Esophagus (tissue), 2 donors: ENCODE data around the gene PBLD. TPM values are rescaled to one million over a fixed set of nuclear protein-coding genes. Genes with fewer than 3 reads are reported as not detected.
"Not testable (repeated sequence)": the region's sequence is repeated elsewhere in the genome, so short reads cannot be mapped to it uniquely, and the experiment has no call there.

Experiments used
- H3K27ac ChIP-seq, 2 donors: one replicate each; pipeline ENCODE4 v1.5.1; 2013; ENCODE audit warnings: low read depth in 2 of 2, mild to moderate bottlenecking in 2 of 2, inconsistent platforms in 1 of 2, low read length in 1 of 2, moderate library complexity in 1 of 2
- H3K27me3 ChIP-seq, 2 donors: one replicate each; pipeline ENCODE4 v1.6.1; 2013; ENCODE audit warnings: low read length in 2 of 2, control low read depth in 1 of 2, mild to moderate bottlenecking in 1 of 2; ENCODE audit not compliant: insufficient read depth in 2 of 2, control insufficient read depth in 1 of 2
- H3K36me3 ChIP-seq, 2 donors: one replicate each; pipeline ENCODE4 v1.6.1; 2013; ENCODE audit warnings: low read length in 1 of 2; ENCODE audit not compliant: control insufficient read depth in 2 of 2, insufficient read depth in 2 of 2
- H3K4me1 ChIP-seq, 2 donors: one replicate each; pipeline ENCODE4 v1.6.1; 2013; ENCODE audit warnings: low read length in 1 of 2; ENCODE audit not compliant: control insufficient read depth in 2 of 2, insufficient read depth in 2 of 2
- H3K4me3 ChIP-seq, 2 donors: one replicate each; pipeline ENCODE4 v1.5.1; 2013; ENCODE audit warnings: low read length in 2 of 2, mild to moderate bottlenecking in 2 of 2, low read depth in 1 of 2, moderate library complexity in 1 of 2
- H3K9me3 ChIP-seq, 2 donors: one replicate each; pipeline ENCODE4 v1.6.1; 2013; ENCODE audit warnings: mild to moderate bottlenecking in 2 of 2, low read depth in 1 of 2, low read length in 1 of 2, moderate library complexity in 1 of 2; ENCODE audit not compliant: control insufficient read depth in 2 of 2, insufficient read depth in 1 of 2
- WGBS, 2 donors: extraction: QIAGEN DNeasy Blood & Tissue Kit; methylation state at CpG; one replicate each; pipeline ENCODE4 v1.1.7; 2013; 5-methylcytosine and 5-hydroxymethylcytosine counted together
- polyA plus RNA-seq, 2 donors: library from polyadenylated mRNA; stranded (reverse); fragments of 200-250 nt; gene quantifications; one replicate each; pipeline ENCODE4 v1.2.3, GENCODE V29; 2013
- donor health status: healthy with polysubstance abuse.
- donor health status: Bipolar disorder and iron deficiency.

The PBLD gene
- polyA plus RNA-seq, 2 donors = 1.1 to 1.2 TPM

DNA sequence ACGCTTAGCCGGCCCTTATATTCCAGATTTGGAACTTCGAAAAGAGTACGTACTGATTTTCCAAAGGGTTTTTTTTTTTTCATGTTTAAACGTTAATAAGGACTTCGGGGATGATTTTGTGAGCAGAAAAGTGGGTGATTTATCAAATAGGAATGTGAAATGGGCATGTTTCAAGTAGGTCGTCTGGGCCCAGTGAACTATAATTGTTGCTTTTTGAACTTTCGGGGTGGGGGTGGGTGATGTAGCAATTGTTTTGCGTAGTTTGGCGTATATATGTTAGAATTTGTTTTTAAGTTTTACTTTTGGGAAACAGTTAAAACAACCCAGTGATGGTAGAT, 299 bp upstream of the PBLD start:
- H3K36me3 ChIP-seq = no peaks in the 10 kb centered on the region
- H3K4me1 ChIP-seq = peaks cover 0 to 3% of the 10 kb centered on the region in 2 donors
- H3K27ac ChIP-seq = peak overlapping the region; percentile 97 to 99
- no peaks in the 10 kb centered on the region for H3K27me3 ChIP-seq
- H3K4me3 ChIP-seq = peak overlapping the region; percentile 86 to 87
- H3K9me3 ChIP-seq = no peaks in the 10 kb centered on the region
- 0% methylated on average over 10 of the region's 10 CpGs for WGBS, 2 donors

DNA sequence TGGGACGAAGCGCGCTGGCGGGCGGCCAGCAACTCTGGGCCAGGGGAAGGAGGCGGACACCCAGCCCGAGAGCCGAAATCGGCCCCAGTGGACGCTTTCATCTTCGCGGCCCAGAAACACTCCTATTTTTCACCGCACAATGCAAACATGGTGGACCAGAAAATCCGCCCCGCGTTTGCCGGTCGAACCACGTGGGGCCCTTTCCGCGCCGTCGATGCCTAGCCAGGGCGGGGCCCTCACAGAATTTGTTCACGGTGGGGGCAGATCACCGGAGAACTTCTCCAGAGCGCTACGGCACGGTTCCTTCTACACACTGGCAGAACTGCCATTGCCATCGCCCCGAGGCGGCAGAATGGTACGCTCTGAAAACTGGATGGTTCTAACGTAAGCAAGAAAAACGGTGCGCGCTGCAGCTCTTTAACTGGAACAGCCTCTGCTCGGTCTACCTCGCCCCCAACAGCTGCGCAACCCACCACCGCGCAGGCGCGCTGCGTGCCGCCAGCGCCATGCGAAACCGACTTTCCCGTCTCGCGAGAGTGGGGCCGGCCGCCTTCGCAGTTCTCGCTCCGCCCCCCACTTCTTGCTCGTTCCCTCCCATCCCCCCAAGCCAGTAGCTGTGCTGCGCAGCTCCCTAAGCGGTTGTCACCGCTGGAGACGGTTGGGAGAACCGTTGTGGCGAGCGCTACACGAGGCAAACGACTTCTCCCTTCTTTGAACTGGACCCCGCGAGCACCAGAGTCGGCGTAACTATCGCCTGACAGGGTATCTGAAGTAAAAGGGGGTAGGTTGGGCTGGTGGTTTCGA, 1.1 kb downstream of the PBLD start, which contains the start of gene HNRNPH3:
HNRNPH3 (plus strand) TSS at position 610 of the 804 bp plus-strand sequence. CDS start 5,158 bp downstream, outside the sequence.
- no peaks in the 10 kb centered on the region for H3K36me3 ChIP-seq
- peak within 1 kb of the TSS; percentile 86 to 87 for H3K4me3 ChIP-seq
- H3K4me1 ChIP-seq = peaks cover 0 to 3% of the 10 kb centered on the region in 2 donors
- H3K27ac ChIP-seq = peak within 1 kb of the TSS; percentile 97 to 99
- no peaks in the 10 kb centered on the region for H3K27me3 ChIP-seq
- no peaks in the 10 kb centered on the region for H3K9me3 ChIP-seq
- WGBS, 2 donors = 0% methylated on average over 73 of the region's 73 CpGs

GRCh38 chr10:68330852-68331454, 1.8 kb downstream of the PBLD start:
- 15 to 19% methylated on average over 29 of the region's 29 CpGs for WGBS, 2 donors
- H3K4me1 ChIP-seq = peaks cover 0 to 3% of the 10 kb centered on the region in 2 donors
- peak overlapping the region; percentile 86 to 87 for H3K4me3 ChIP-seq
- no peaks in the 10 kb centered on the region for H3K27me3 ChIP-seq
- H3K9me3 ChIP-seq = no peaks in the 10 kb centered on the region
- H3K36me3 ChIP-seq = no peaks in the 10 kb centered on the region
- H3K27ac ChIP-seq = peak overlapping the region; percentile 97 to 99

DNA sequence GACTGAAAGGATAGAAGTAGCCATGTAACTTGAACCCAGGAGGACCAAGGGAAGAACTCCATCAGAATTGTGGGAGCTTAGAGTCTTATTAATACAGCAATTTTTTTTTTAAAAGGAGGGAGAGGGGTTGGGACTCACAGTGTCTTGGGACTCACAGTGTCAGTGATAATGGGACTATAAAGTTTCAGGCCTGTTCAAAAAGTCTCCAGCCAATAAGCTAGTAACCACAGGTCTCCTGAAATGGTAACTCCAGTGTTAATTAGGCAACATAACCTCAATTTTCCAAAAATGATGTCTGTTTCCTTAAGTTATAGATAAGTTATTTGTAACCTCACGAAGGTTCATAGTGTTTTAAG, 3.2 kb downstream of the PBLD start:
- no peak overlapping the region for H3K4me3 ChIP-seq
- no peaks in the 10 kb centered on the region for H3K36me3 ChIP-seq
- peaks cover 0 to 3% of the 10 kb centered on the region in 2 donors for H3K4me1 ChIP-seq
- H3K9me3 ChIP-seq = no peaks in the 10 kb centered on the region
- 94 to 95% methylated on average over 1 of the region's 1 CpG for WGBS, 2 donors
- H3K27me3 ChIP-seq = no peaks in the 10 kb centered on the region
- H3K27ac ChIP-seq = no peak overlapping the region

GRCh38 chr10:68327889-68328786, 4.6 kb downstream of the PBLD start:
- H3K4me3 ChIP-seq = no peak overlapping the region
- peaks cover 0 to 3% of the 10 kb centered on the region in 2 donors for H3K4me1 ChIP-seq
- 16 to 19% methylated on average over 4 of the region's 4 CpGs for WGBS, 2 donors
- no peaks in the 10 kb centered on the region for H3K27me3 ChIP-seq
- no peaks in the 10 kb centered on the region for H3K36me3 ChIP-seq
- H3K9me3 ChIP-seq = no peaks in the 10 kb centered on the region
- peak overlapping the region in 1 of 2 donors; percentile 36 for H3K27ac ChIP-seq

DNA sequence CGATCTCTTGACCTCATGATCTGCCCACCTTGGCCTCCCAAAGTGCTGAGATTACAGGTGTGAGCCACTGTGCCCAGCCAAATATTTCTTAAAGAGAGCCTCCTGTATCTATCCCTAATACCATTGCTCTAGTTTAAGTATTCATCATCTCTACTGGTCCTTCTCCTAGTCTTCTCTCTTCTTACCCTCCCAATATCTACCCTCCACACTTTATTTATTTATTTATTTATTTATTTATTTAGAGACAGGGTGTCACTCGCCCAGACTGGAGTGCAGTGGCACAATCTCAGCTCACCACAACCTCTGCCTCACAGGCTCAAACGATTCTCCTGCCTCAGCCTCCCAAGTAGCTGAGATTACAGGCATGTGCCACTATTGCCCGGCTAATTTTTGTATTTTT, 8.3 kb downstream of the PBLD start:
- WGBS, 2 donors = 93 to 95% methylated on average over 4 of the region's 4 CpGs
- H3K36me3 ChIP-seq, H3K27ac ChIP-seq, H3K4me1 ChIP-seq, H3K27me3 ChIP-seq, H3K4me3 ChIP-seq, H3K9me3 ChIP-seq: not testable (repeated sequence)

- Histone ChIP-seq H3K27ac (no peak overlapping the region), H3K9me3 (peaks cover 0 to 4% of the 10 kb centered on the region in 2 donors), H3K27me3 (no peaks in the 10 kb centered on the region), H3K4me3 (no peak overlapping the region), H3K36me3 (no peaks in the 10 kb centered on the region), H3K4me1 (no peaks in the 10 kb centered on the region)
- 68 to 80% methylated on average over 1 of the region's 1 CpG for WGBS, 2 donors
Measured at GRCh38 chr10:68318331-68319059, 14.2 kb downstream of the PBLD start.

DNA sequence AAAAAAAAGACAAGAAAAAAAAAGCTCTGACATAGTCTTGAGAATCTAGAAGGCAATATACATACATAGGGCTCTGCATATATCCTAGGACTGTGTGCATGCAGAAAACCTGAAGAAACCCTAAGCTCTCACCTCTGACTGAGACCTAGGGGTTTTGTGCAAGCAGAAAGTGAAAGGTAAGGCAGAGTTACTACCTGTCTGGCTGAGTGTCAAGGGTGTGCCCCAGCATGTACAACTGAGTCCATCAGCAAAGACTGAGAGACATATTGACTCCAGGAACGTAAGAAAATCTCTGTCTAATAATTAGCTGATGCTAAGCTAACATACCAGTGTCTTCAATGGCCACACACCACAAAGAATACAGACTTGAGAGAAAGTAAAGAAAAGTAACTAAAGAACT, 17.1 kb downstream of the PBLD start:
- no peak overlapping the region for H3K4me3 ChIP-seq
- no peaks in the 10 kb centered on the region for H3K27me3 ChIP-seq
- 61 to 63% methylated on average over 1 of the region's 1 CpG for WGBS, 2 donors
- no peaks in the 10 kb centered on the region for H3K36me3 ChIP-seq
- H3K27ac ChIP-seq = no peak overlapping the region
- peaks cover 0 to 4% of the 10 kb centered on the region in 2 donors for H3K9me3 ChIP-seq
- no peaks in the 10 kb centered on the region for H3K4me1 ChIP-seq

DNA sequence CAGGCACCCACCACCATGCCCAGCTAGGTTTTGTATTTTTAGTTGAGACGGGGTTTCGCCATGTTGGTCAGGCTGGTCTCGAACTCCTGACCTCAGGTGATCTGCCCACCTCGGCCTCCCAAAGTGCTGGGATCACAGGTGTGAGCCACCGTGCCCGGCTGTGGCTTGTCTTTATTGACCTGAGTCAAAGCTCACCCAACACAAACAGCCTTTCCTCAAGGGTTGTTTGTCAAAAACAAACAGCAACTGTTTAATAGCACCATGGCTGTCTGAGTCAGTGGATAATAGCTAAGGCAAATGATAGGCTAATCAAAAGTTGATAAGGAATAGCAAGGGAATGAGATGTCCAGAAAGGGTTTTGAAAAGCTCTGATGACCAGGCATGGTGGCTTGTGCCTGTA, 17.8 kb downstream of the PBLD start:
- WGBS, 2 donors = 89 to 96% methylated on average over 6 of the region's 6 CpGs
- not testable (repeated sequence) for H3K9me3 ChIP-seq, H3K36me3 ChIP-seq, H3K27me3 ChIP-seq, H3K27ac ChIP-seq, H3K4me1 ChIP-seq, H3K4me3 ChIP-seq
